HS-27A (cell line): ENCODE results near the gene STK11.
"Not testable (repeated sequence)": the region's sequence is repeated elsewhere in the genome, so short reads cannot be mapped to it uniquely, and the experiment has no call there.

Experiments
- DNase-seq: peaks from one replicate; pipeline ENCODE4 v3.0.0-alpha.2; 2012; ENCODE audit warnings: low read depth, missing footprints

The STK11 gene

DNA sequence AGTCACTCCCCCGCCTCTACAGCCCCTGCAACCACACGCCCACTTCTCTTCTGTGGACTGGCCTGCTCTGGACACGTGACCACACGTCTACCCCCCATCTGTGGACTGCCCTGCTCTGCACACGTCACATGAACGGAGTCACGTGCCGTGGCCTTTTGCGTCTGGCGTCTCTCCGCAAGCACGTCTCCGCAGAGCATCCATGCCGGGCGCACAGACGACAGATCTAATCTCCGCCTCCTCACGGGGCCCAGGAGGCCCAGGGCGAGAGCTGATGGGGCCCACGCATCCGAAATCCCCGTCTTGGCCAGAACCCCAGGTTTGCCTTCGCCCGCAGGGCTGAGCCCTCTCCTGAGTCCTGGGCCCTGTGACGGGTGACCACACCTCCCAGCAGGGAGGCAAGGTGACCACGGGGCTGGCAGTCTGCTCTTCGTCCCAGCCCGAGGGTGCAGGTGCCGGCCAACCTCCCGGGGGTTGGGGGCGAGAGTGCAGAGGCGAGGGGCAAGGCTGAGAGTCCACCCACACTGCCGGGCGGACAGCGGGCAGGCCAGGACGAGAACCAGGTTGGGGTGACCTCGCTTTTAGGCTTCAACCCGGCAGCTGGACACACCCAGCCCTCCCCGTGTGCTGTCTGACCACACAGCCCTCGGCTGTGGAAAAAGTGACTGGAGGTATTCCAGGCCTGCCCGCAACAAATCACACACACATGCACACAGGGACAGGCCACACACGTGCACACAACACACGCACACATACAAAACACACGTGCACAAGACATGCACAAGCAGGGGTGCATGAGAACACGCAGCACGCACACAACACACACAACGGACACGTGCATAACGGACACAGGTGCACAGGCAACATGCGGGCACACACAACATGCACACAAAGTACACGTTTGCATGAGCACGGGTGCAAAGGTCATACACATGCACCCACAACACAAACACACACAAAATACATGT is 35.4 kb upstream of the STK11 start:
- no peak for DNase-seq

DNA sequence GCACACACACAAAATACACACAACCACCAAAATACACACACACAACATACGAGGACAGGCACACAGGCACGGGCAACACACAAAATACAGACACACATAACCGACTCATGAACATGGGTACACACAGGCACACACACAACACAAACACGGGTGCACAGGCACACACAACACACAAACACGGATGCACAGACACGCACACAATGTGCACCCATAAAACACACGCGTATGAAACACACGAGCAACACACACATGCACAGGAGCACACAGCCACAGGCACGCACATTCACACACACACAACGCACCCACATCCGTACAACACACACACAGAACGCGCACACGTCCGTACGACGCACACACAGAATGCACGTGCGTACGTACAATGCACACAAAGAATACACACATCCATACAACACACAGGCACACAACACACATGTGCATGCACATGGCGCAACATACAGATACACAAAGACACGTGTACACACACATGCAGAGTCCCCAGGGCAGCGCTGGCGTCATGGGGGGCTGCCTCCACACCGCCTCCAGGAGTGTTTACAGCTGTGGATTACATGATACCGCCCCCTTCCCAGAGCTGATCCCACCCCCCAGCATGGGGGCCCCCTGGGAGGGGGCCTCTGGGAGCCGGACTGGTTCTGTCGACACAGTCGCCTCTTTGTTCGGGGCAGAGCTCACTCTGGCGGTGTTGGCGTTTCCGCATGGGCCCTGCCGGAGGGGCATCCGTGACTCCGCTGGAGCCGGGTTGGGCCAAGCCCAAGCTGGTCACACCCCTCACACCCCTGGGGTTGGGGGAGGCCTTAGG is 34.4 kb upstream of the STK11 start:
- no peak for DNase-seq

DNA sequence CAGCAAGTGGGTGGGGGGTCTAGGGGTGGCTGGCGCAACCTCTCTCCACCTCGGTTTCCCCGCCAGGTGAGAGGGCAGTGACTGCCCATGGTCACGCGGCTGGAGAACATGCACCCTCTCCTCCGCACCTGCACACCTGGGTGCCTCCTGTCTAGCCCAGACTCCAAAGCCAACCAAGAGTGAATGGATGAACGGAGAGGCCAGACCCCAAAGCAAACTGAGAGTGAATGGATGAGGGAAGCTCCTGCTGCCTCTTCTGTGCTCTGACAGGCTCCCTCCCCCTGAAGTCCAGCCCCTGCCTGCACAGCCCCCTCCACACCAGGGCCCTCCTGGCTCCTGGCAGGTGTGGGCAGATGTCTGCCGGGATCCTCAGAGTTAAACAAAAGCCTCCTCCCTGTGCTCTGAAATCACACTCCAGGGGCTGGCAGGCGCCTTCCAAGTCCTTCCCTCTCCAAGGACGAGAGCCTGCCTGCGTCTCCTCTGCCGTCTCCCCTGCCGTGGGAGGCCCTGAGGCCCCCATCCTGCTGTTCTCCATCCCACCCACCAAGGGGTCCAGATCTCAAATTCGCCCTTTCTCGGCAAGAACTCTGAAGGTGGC is 33.7 kb upstream of the STK11 start:
- no peak for DNase-seq

DNA sequence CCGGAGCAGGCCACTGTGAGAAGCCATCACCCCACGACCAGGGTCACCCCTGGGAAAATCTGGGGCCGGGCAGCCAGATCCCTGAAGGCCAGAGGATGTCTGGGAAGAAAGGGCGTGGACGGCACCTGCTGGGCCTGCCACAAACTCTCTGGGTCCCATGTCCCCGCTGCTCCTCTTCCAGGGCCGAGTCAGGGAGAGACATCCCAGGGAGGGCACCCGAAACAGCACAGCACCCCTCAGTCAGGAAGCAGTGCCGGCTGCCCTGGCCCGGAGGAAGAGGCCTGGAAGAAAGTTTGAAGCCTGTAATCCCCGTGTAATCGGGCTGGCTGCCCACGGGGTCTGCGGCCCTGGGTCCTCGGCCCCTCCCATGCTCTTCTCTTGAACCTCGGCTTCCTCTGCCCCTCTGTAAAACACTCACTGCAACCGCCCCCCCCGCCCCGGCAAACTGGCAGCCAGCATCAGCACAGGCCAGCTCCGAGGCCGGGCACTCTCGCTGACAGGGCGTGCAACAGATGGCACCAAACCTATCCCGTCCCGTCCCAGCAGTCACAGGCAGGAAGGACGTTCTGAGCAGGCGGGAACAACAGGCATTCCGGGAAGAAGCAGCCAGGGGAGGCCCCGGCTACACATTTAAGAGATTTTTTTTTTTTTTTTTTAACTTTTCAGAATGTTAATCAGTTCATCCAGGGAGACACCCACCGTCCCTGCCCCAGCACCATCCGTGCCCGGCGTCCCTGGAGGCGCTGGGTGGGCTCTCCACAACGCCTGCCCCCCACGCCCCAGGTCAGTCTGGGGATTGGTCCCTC is 33.0 kb upstream of the STK11 start:
- no peak for DNase-seq

DNA sequence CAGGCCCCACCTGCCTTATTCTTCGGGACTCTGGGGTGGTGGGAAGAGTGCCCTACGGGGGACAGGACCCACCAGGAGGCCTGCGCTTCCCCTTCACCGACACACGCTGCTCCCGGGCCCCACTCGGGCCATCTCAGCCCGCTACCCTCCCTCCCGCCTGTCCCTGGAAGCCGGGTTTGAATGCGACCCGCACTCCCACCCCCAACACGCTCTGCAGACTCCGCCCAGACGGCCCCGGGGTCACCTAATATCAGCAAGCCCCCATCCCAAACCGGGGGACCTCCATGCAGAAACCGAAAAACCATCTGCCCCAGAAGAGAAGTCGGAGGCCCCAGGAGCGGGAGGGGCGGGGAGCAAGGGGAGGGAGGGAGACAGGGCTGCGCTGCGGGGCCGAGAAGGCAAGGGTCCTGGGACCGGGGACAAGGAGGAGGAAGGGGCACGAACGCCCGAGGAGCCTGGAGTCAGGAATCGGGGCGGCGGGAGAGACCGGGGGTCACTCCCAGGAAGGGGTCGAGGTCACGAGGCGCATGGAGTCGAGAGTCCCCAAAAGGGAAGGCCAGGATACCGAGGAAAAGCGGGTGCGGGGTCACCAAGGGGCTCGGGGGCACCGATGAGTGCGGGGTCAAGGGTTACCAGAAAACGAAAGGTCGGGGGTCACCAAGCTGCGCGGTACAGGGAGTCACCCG is 32.3 kb upstream of the STK11 start:
- no peak for DNase-seq

DNA sequence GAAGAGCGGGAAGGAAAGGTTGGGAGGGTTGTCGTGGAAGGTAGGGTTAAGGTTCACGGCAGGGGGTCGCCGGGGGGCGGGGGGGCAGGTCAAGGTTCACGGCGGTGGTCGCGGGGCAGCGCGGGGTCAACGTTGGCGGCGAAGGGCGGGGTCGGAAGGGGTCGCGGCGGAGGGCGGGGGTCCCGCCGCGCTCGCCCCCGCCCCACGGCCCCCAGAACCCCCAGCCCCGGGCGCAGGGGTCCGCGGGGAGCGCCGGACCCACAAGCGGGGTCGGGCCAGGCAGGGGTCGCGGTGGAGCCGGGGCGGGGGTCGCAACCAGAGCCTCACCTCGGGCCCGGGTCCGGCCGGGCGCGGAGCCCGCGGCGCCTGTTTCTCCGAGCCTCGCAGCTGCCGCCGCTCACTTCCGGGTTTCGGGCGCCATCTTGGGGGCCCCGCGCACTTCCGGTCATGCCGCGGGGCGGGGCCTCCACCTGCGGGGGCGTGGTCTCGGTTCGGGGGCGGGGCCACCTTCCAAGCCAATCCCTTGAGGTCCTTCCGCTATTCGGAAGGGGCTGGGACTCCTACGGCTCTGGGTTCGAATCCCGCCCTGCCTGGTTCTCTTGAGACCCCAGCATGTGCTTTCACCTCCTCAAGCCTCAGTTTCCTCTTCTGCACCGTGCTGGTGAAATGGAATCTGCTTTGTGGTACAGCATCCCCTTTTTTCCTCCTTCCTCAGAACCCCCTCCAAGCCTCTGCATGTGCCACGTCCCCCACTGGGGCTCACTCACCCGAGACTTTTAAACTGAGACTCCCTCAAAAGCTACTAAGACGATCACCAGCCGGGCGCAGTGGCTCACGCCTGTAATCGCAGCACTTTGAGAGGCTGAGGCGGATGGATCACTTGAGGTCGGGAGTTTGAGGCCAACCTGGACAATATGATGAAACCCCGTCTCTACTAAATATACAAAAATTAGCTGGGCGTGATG is 31.5 kb upstream of the STK11 start, which contains the start of gene SBNO2:
Gene SBNO2 (minus strand): TSS at position 424 of the 965 bp plus-strand sequence. CDS start 19,992 bp downstream, outside the sequence.
- DNase-seq: peak; percentile 39

DNA sequence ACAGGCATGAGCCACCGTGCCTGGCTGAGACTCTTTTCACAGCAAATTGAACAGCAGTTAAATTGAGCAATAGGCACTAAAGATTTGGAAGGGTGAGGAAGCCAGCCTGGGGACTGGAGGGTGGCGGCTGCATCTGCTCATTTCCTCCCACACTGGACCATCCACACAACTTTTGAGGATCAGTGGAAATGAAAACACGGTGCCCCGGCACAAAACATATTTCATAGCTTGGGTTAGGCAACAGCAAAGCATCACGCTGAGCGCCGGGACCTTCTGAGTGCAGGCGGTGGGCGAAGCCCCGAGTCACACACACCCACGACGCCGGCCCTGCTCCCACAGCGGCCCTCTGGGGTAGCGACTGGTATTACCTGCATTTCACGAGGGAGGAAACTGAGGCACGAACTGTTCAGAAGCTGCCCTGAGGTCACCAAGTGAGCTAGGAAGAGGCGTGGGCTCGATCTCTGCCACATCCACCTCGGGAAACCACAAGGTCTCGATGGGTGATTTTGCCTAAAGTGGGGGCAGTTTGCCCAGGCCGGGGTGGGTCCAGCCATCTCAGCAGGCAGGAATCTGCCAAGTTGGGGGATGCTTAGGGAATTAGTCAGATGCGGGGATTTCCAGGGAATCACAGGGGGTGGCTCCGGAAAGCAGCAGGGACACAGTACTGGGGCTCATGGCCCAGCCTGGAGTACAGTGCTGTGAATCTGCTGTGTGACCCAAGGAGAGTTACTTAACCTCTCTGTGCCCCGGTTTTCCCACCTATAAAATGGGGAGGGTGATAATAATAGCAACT is 28.1 kb upstream of the STK11 start:
- peak; percentile 92 for DNase-seq

DNA sequence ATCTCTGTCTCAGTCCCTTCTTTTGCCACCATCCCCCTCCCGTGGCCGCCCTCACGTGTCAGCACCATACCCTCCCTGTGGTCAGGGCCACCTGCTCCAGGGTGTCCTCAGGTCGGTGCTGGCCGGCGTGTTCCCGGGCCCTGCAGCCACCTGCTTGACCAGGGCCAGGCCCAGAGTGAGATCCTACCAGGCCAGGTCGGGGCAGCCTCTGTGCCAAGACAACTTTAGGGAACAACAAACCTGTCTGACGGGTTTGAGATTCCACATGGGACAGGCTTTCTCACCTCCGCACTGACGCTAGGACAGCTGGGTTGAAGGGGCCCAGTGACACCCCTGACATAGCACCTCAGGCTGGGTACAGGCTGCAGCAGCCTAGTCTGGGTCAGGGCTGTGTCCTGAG is 24.0 kb upstream of the STK11 start:
- no peak for DNase-seq

DNA sequence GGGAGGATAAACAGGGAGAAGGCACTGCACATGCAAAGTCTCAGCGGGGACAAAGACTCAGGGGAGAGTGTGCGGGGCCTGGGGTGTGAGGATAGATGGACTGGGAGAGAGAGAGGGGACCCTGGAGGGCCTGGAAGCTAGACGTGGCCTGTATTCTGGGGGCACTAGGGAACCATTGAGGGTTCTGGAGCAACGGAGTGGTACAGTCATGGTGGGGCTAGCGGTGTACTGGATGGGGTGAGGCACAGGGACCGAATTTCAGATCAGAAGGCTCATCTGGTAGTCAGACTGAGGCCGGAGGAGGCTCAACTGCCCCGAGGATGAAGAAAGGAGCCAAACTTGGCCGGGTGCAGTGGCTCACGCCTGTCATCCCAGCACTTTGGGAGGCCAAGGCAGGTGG is 23.5 kb upstream of the STK11 start:
- no peak for DNase-seq

DNA sequence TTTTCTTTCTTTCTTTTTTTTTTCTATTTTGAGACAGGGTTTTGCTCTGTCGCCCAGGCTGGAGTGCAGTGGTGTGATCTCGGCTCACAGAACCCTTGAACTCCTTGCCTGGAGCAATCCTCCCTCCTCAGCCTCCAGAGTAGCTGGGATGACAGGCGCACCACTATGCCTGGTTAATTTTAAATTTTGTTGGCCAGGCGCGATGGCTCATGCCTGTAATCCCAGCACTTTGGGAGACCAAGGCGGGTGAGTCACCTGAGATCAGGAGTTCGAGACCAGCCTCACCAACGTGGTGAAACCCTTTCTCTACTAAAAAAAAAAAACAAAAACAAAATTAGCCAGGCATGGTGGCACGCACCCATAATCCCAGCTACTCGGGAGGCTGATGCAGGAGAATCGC is 22.9 kb upstream of the STK11 start:
- DNase-seq: no peak

DNA sequence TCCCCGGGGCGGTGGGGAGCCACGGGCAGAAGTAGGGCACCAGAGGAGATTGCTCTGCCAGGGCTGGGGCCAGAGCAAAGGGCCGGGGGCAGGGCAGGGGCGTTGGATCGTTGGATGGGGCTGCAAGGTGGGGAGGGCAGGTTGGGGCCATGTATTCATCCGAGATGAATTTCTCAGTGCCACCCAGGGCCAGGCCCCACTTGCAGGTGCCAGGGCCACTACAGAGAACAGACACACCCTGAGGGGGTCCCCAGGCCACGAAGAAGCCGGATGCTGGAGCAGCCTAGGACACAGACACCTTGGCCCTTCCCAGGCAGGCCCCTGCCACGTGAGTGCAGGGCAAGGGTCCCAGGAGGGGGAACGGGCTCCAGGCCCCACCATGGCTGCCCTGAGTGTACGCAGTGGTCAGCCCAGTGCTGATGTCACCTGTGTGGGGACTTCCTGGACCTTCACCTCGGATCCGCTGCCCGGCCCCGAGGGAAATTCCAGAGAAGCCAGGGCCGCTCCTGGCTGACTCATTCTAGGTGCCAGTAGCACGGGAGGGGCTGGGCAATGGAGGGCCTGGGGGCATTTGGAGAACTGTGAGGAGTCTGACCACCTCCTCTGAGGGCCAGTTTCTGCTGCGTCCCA is 21.9 kb upstream of the STK11 start:
- no peak for DNase-seq

DNA sequence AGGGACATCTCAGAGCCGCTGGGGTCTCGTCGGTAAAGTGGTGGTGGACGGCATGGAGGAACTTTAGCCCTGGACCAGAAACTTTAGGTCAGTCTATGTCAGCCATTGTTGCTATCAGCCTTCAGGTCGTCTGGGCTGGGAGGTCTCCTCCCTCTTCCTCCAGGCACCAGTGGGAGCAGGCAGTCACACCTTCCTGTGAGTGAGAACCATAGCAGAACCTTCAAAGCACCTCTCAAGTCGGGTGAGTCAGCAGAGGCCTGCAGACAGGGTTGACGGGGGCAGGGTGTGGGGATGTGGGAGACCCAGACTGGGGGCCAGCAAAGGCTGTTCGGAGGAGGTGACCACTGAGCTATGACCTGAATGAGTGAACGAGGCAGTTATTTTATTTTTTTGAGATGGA is 16.2 kb upstream of the STK11 start:
- no peak for DNase-seq

DNA sequence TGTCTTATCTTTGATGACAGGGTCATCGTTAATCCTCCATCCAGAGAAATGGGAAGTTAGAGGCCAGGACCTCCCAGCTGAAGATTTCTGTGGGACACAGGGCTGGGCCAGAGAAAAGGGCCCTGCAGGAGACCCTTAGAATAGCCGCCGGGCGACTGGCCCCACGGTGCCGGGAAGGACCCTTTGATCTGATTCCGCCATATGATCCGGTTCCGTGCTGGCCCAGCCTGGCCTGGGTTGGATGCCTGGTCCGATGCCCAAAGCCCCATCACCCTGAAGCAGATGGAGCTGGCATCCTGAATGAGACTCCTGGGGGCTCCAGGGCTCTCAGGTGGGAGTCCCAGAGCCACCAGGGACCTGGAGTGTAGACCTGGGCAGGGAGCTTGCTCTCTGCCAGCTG is 6.0 kb upstream of the STK11 start:
- DNase-seq: no peak

DNA sequence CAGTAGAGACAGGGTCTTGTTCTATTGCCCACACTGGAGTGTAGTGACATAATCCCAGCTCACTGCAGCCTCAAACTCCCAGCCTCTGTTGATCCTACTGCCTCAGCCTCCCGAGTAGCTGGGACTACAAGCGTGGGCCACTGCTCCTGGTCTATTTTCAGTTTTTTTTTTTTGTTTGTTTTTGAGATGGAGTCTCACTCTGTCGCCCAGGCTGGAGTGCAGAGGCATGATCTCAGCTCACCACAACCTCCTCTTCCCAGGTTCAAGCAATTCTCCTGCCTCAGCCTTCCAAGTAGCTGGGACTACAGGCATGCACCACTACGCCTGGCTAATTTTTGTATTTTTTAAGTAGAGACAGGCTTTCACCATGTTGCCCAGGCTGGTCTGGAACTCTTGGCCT is 5.0 kb upstream of the STK11 start:
- DNase-seq: not testable (repeated sequence)

DNA sequence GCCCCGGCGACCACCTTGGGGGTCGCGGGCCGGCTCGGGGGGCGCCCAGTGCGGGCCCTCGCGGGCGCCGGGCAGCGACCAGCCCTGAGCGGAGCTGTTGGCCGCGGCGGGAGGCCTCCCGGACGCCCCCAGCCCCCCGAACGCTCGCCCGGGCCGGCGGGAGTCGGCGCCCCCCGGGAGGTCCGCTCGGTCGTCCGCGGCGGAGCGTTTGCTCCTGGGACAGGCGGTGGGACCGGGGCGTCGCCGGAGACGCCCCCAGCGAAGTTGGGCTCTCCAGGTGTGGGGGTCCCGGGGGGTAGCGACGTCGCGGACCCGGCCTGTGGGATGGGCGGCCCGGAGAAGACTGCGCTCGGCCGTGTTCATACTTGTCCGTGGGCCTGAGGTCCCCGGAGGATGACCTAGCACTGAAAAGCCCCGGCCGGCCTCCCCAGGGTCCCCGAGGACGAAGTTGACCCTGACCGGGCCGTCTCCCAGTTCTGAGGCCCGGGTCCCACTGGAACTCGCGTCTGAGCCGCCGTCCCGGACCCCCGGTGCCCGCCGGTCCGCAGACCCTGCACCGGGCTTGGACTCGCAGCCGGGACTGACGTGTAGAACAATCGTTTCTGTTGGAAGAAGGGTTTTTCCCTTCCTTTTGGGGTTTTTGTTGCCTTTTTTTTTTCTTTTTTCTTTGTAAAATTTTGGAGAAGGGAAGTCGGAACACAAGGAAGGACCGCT is 729 bp downstream of the STK11 start:
- DNase-seq: no peak

DNA sequence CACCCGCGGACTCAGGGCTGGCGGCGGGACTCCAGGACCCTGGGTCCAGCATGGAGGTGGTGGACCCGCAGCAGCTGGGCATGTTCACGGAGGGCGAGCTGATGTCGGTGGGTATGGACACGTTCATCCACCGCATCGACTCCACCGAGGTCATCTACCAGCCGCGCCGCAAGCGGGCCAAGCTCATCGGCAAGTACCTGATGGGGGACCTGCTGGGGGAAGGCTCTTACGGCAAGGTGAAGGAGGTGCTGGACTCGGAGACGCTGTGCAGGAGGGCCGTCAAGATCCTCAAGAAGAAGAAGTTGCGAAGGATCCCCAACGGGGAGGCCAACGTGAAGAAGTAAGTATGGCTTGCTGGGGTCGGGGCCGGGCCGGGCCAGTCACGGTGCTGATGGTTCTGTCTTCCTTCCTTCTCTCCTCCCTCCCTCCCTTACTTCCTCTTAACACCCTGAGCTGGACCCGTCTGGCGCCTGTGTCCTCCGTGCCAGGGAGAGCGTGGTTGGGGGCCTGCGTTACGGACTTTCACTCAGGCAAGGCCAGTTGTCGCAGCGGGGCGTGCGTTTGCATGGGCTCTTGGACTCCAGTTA is 1.4 kb downstream of the STK11 start:
- DNase-seq: no peak

DNA sequence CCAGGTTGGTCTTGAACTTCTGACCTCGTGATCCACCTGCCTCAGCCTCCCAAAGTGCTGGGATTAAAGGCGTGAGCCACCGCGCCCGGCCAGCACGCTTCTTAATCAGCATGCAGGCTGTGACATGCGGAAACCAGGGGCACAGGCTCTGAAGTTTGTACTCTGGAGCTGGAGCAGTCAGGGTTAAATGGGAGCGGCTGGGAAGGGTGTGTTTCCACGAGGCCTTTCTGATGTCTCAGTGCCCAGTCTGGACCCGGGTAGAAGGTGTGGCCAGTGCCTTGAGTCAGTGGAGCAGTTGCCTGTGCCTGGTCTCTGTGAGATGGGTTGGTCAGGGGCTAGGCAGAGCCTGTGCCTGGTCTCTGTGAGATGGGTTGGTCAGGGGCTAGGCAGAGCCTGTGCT is 3.3 kb downstream of the STK11 start:
- DNase-seq: not testable (repeated sequence)

DNA sequence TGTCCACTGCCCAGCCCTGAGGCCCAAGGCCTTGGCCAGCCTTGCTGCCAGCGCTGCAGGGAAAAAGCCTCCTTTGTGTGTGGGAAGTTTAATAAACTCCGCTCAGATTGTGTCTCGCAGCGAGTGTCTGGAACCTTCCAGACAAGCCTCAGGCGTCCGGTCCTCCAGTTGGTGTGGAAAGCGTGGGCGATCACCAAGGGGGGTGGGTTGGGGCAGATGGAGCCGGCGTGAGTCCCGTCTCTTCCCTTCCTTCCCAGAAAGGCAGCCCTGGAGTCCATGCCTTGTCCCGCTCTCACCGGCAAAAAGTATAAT is 4.6 kb downstream of the STK11 start:
- no peak for DNase-seq
